ENCODE measurements around the gene BLOC1S1. TPM values are rescaled to one million over a fixed set of nuclear protein-coding genes. Genes with fewer than 3 reads are reported as not detected.

Gene BLOC1S1
- total RNA-seq (2022; extraction: Qiagen RNA extraction; ENCODE audit: low read depth): 116 to 167 TPM (median 145 TPM) in 5 replicates

DNA sequence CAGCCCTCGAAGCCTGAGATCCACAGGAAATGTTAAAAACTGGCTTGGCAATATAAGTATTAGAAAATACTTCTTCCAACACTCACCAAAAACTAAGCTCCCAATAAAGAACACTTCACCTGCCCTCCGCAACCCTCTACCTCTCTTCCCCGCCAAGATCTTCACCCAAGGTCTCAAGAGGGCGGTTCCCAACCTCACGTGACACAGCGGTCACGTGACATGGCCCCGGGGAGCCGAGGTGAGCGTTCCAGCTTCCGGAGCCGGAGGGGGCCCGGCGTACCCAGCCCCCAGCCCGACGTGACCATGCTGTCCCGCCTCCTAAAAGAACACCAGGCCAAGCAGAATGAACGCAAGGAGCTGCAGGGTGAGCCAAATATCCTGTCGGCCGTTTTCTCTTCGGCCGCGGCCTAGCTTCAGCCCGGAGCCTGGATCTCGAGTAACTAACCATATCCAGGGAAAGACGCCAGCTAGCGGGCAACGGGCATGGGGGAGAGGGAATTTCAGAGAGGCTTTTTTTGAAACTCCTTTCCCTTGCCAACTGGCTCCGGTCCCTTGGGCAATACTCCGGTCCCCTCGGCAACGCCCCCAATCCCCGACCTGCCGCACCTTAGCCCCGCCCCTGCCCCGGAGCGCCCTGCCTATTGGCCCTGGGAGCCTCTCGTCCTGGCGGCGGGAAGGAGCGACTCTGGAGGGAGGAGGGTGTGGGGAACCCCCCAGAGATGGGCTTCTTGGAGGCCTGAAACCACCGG lies at the start of gene BLOC1S1:
Gene BLOC1S1, plus strand, starts transcription at position 214 of the 749 bp plus-strand sequence. Its CDS starts 6 bp downstream, at position 220.

DNA sequence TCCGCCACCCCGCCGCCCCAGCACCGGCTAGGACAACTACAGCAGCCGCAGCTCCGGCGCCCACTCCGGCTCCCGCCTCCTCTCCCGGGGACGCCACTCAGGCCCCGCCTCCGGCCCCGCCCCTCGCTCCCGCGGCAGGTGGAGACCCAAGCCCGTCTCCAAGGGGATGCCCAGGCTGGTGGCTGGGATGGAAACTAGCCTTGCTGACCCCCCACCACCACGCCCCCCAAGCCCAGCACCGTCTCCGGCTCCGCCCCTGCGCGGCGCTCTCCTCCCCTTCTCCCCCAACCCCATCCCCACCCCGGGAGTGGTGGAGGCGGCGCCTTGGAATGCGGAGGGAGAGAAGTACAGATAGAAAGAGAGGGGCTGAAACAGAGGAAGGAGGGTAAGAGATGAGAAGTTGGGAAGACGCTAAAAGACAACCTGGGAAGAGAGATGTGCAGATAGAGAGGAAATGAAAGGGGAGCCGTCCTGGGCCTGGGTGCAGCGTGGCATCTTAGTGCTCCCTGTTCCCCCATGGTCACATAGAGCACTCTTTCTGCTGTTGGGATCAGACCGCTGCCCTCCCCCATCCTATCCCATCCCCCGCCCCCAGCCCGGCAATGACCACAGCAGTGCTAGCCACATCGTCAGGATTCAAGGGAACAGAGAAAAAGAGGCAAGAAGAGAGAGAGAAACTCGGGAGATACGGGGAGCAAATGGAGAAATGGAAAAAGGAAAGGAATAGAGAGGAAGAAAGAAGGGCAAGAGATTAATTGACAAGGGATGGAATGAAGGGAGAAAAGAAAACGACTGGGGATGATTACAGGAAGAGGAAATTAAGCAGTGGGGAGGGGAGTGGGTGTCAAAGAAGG lies 7.8 kb upstream of the BLOC1S1 start, which contains the start of gene ITGA7:
Gene ITGA7, minus strand, starts transcription at position 64 of the 854 bp plus-strand sequence. CDS start 222 bp downstream, outside the sequence.

GRCh38 chr12:55720071-55720564 lies 4.3 kb downstream of the BLOC1S1 start, which contains the start of gene RDH5:
TSS of gene RDH5 (plus strand) at chr12:55720393. CDS start at chr12:55721185, 792 bp downstream.

GRCh38 chr12:55728939-55729818 lies 13.3 kb downstream of the BLOC1S1 start, which contains the start of gene CD63:
TSS of gene CD63 (minus strand) at chr12:55729009. CDS start at chr12:55728341, 668 bp downstream.

GRCh38 chr12:55742719-55743405 lies 27.0 kb downstream of the BLOC1S1 start, which contains the start of gene GDF11:
TSS of gene GDF11 (plus strand) at chr12:55743122. CDS start at chr12:55743317, 195 bp downstream.

Other genes with a start within 250 kb of the BLOC1S1 start
- gene OR6C70, start 245.9 kb upstream of the BLOC1S1 start, total RNA-seq (2022; extraction: Qiagen RNA extraction; ENCODE audit: low read depth): not detected in 5 replicates
- not detected in 5 replicates for gene OR6C68, start 223.7 kb upstream of the BLOC1S1 start, total RNA-seq (2022; extraction: Qiagen RNA extraction; ENCODE audit: low read depth)
- gene OR6C4, start 166.4 kb upstream of the BLOC1S1 start, total RNA-seq (2022; extraction: Qiagen RNA extraction; ENCODE audit: low read depth): not detected in 5 replicates
- gene OR2AP1, start 143.6 kb upstream of the BLOC1S1 start, total RNA-seq (2022; extraction: Qiagen RNA extraction; ENCODE audit: low read depth): not detected in 5 replicates
- not detected in 5 replicates for gene OR10P1, start 79.2 kb upstream of the BLOC1S1 start, total RNA-seq (2022; extraction: Qiagen RNA extraction; ENCODE audit: low read depth)
- 0.92 to 1.7 TPM (median 1.6 TPM) in 5 replicates for gene ITGA7, start 8.1 kb upstream of the BLOC1S1 start, total RNA-seq (2022; extraction: Qiagen RNA extraction; ENCODE audit: low read depth)
- 1.7 to 3.1 TPM (median 2.2 TPM) in 5 replicates for gene RDH5, start 4.3 kb downstream of the BLOC1S1 start, total RNA-seq (2022; extraction: Qiagen RNA extraction; ENCODE audit: low read depth)
- 695 to 804 TPM (median 704 TPM) in 5 replicates for gene CD63, start 13.0 kb downstream of the BLOC1S1 start, total RNA-seq (2022; extraction: Qiagen RNA extraction; ENCODE audit: low read depth)
- 1.9 to 5.1 TPM (median 4.1 TPM) in 5 replicates for gene GDF11, start 27.1 kb downstream of the BLOC1S1 start, total RNA-seq (2022; extraction: Qiagen RNA extraction; ENCODE audit: low read depth)
- 87.8 to 151 TPM (median 101 TPM) in 5 replicates for gene SARNP, start 101.7 kb downstream of the BLOC1S1 start, total RNA-seq (2022; extraction: Qiagen RNA extraction; ENCODE audit: low read depth)
- 73.6 to 116 TPM (median 95.7 TPM) in 5 replicates for gene ORMDL2, start 102.0 kb downstream of the BLOC1S1 start, total RNA-seq (2022; extraction: Qiagen RNA extraction; ENCODE audit: low read depth)
- 17.3 to 22.8 TPM (median 21.6 TPM) in 5 replicates for gene DNAJC14, start 113.5 kb downstream of the BLOC1S1 start, total RNA-seq (2022; extraction: Qiagen RNA extraction; ENCODE audit: low read depth)
- 0.13 to 4.5 TPM (median 0.17 TPM) in 5 replicates for gene MMP19, start 126.9 kb downstream of the BLOC1S1 start, total RNA-seq (2022; extraction: Qiagen RNA extraction; ENCODE audit: low read depth)
- 35.9 to 40.2 TPM (median 38.8 TPM) in 5 replicates for gene PYM1, start 211.8 kb downstream of the BLOC1S1 start, total RNA-seq (2022; extraction: Qiagen RNA extraction; ENCODE audit: low read depth)
- gene DGKA, start 215.1 kb downstream of the BLOC1S1 start, total RNA-seq (2022; extraction: Qiagen RNA extraction; ENCODE audit: low read depth): 16.5 to 20.0 TPM (median 19.3 TPM) in 5 replicates
- 0.75 to 1.4 TPM (median 0.87 TPM) in 5 replicates for gene PMEL, start 250.0 kb downstream of the BLOC1S1 start, total RNA-seq (2022; extraction: Qiagen RNA extraction; ENCODE audit: low read depth)

Data from A549 treated with RU486 at 1 μM for 4 hours (cell line).